GM18868 (cell line): ENCODE results near the gene PRSS33.

Experiments
- ATAC-seq: cut with Tn5 transposase; IDR thresholded peaks from one replicate; pipeline ENCODE4 v1.9.1; 2021; ENCODE audit warnings: mild to moderate bottlenecking, moderate library complexity; ENCODE audit not compliant: unreplicated experiment

PRSS33 gene

GRCh38 chr16:2787406-2787805 is at the start of gene PRSS33:
TSS of gene PRSS33 (minus strand) at chr16:2787560. CDS start at chr16:2786547, 1,013 bp downstream.
- ATAC-seq, result no peak

GRCh38 chr16:2836646-2837508 is 49.5 kb upstream of the PRSS33 start:
- ATAC-seq, result no peak

- no peak for ATAC-seq
Measured at GRCh38 chr16:2835638-2836493, 48.5 kb upstream of the PRSS33 start.

GRCh38 chr16:2834968-2835367 is 47.6 kb upstream of the PRSS33 start:
- no peak for ATAC-seq

GRCh38 chr16:2833776-2834175 is 46.4 kb upstream of the PRSS33 start:
- ATAC-seq, result no peak

- ATAC-seq, result no peak
Measured at GRCh38 chr16:2831203-2831602, 43.8 kb upstream of the PRSS33 start.

GRCh38 chr16:2830355-2830695 is 43.0 kb upstream of the PRSS33 start:
- ATAC-seq, result no peak

- no peak for ATAC-seq
Measured at GRCh38 chr16:2829501-2830354, 42.4 kb upstream of the PRSS33 start, which contains the start of gene ZG16B. TSS of gene ZG16B (plus strand) at chr16:2830303. CDS start at chr16:2830442, 139 bp downstream.

- ATAC-seq, result no peak
Measured at GRCh38 chr16:2828876-2829430, 41.6 kb upstream of the PRSS33 start.

- ATAC-seq, result no peak
Measured at GRCh38 chr16:2828521-2828840, 41.1 kb upstream of the PRSS33 start.

- ATAC-seq, result no peak
Measured at GRCh38 chr16:2827831-2828520, 40.6 kb upstream of the PRSS33 start.

GRCh38 chr16:2827374-2827791 is 40.0 kb upstream of the PRSS33 start:
- ATAC-seq, result no peak

GRCh38 chr16:2826591-2827373 is 39.4 kb upstream of the PRSS33 start:
- ATAC-seq, result no peak

- ATAC-seq, result no peak
Measured at GRCh38 chr16:2825906-2826305, 38.5 kb upstream of the PRSS33 start.

- no peak for ATAC-seq
Measured at GRCh38 chr16:2825049-2825742, 37.8 kb upstream of the PRSS33 start.

- ATAC-seq, result no peak
Measured at GRCh38 chr16:2824626-2825025, 37.3 kb upstream of the PRSS33 start.

- ATAC-seq, result no peak
Measured at GRCh38 chr16:2822496-2822895, 35.1 kb upstream of the PRSS33 start.

- no peak for ATAC-seq
Measured at GRCh38 chr16:2822158-2822495, 34.8 kb upstream of the PRSS33 start.
